22Rv1 (cell line): ENCODE measurements around the gene HMGCS2.

Experiments
- CTCF ChIP-seq: fragments of 450-650 bp; IDR thresholded peaks from 2 replicates; pipeline ENCODE4 v1.5.1; 2017; ENCODE audit warnings: mild to moderate bottlenecking
- ZFX ChIP-seq: fragments of 450-650 bp; IDR thresholded peaks from 2 replicates; pipeline ENCODE4 v1.6.1; 2017; ENCODE audit warnings: antibody characterized with exemption, borderline replicate concordance

GRCh38 chr1:119702384-119702783, 66.3 kb downstream of the HMGCS2 start:
- no peak for TF ChIP-seq CTCF
- no peak for TF ChIP-seq ZFX
